ENCODE measurements around the gene MPDZ. TPM values are rescaled to one million over a fixed set of nuclear protein-coding genes. Genes with fewer than 3 reads are reported as not detected.

MPDZ gene
- total and polyA plus RNA-seq, 2 of the 4 experiments (the other 2 are of a cell fraction), result 18.8 to 39.3 TPM

GRCh38 chr9:13173553-13173952, 105.9 kb downstream of the MPDZ start:
- BruUV-seq (replicated peaks), result no TSS peak
- H2AK5ac ChIP-seq (ENCODE audit: low read depth, low read length), result no peak overlapping the region
- POLR2A ChIA-PET (ENCODE audit: unreplicated experiment), result no interaction called here

More at GRCh38 chr9:13173553-13173952, 105.9 kb downstream of the MPDZ start:
- TF ChIP-seq POLR2A (IDR thresholded peaks at IDR 0.05; ENCODE audit: low read depth, low read length), result no peak
- no peak for TF ChIP-seq RFX5 (IDR thresholded peaks at IDR 0.05; ENCODE audit: low read depth, low read length)
- TF ChIP-seq MAFK (IDR thresholded peaks at IDR 0.05; ENCODE audit: low read depth, low read length), result no peak
- no peak for TF ChIP-seq SMC3 (IDR thresholded peaks at IDR 0.05; ENCODE audit: low read depth, low read length)
- no peak for TF ChIP-seq ELK1 (IDR thresholded peaks at IDR 0.05; ENCODE audit: borderline replicate concordance, low read depth, low read length)
- TF ChIP-seq MXI1 (IDR thresholded peaks at IDR 0.05; ENCODE audit: borderline replicate concordance, low read depth, low read length), result no peak
- no peak for TF ChIP-seq CEBPB (IDR thresholded peaks at IDR 0.05; ENCODE audit: low read depth, low read length)
- TF ChIP-seq BHLHE40 (IDR thresholded peaks at IDR 0.05; ENCODE audit: low read depth, low read length), result no peak
- no peak for TF ChIP-seq MAZ (IDR thresholded peaks at IDR 0.05; ENCODE audit: borderline replicate concordance, low read depth, low read length)
- H3K9ac ChIP-seq (ENCODE audit: low read depth, low read length), result no peak overlapping the region
- no peak overlapping the region for H3K27ac ChIP-seq (ENCODE audit: insufficient read depth, low read length)
- no peak overlapping the region for H2BK5ac ChIP-seq (ENCODE audit: low read depth, low read length, poor library complexity, severe bottlenecking)
- H2AK9ac ChIP-seq (replicated peaks; ENCODE audit: low read depth, low read length, poor library complexity), result no peak overlapping the region
- H4K8ac ChIP-seq (ENCODE audit: low read depth in 2 of 2, low read length in 2 of 2), result no peak overlapping the region
- no peak overlapping the region for H2BK20ac ChIP-seq (ENCODE audit: low read depth, low read length)
- peaks cover 3% of the 10 kb centered on the region for H3K9me1 ChIP-seq (ENCODE audit: insufficient read depth, low read length)
- H2AFZ ChIP-seq (replicated peaks; ENCODE audit: low read length, poor library complexity), result no peak overlapping the region
- intact Hi-C loops (cut with micrococcal nuclease), result no loop called here
- ATAC-seq (ENCODE audit: low read depth), result no peak
- no peaks in the 10 kb centered on the region for H4K20me1 ChIP-seq (ENCODE audit: insufficient read depth, low read length)
- H3K4me2 ChIP-seq (ENCODE audit: low read depth, low read length), result no peak overlapping the region
- no peak overlapping the region for H3K18ac ChIP-seq (ENCODE audit: low read depth, low read length)
- H4K5ac ChIP-seq (ENCODE audit: low read depth, low read length), result no peak overlapping the region
- H3K9me3 ChIP-seq (ENCODE audit: control insufficient read depth, insufficient read depth, low read length), result no peaks in the 10 kb centered on the region
- no peak overlapping the region for H3K23ac ChIP-seq (ENCODE audit: low read depth, low read length)
- H3K27me3 ChIP-seq (ENCODE audit: control insufficient read depth, insufficient read depth, low read length), result no peaks in the 10 kb centered on the region
- no peak overlapping the region for H3K4ac ChIP-seq (ENCODE audit: low read depth, low read length)
- DNase-seq, result no peak
- H3K4me1 ChIP-seq (ENCODE audit: control insufficient read depth, insufficient read depth, low read length), result no peaks in the 10 kb centered on the region
- no peaks in the 10 kb centered on the region for H3K79me1 ChIP-seq (ENCODE audit: low read depth in 1 of 2, low read length in 2 of 2)
- no peak overlapping the region for H3K14ac ChIP-seq (replicated peaks; ENCODE audit: low read depth, low read length)
- in situ Hi-C loops (cut with MboI; ENCODE audit: low sequenced_read_pairs), result no loop called here
- H2BK120ac ChIP-seq (ENCODE audit: low read depth, low read length), result no peak overlapping the region
- H3K4me3 ChIP-seq (ENCODE audit: insufficient read depth, low read depth, low read length), result no peak overlapping the region
- no peak overlapping the region for H4K91ac ChIP-seq (ENCODE audit: insufficient read depth, low read depth, low read length)
- H2BK15ac ChIP-seq (ENCODE audit: low read depth, low read length), result no peak overlapping the region
- dilution Hi-C loops (cut with HindIII; ENCODE audit: low sequenced_read_pairs, unreplicated experiment), result no loop called here
- CTCF ChIA-PET, result no interaction called here
- no peak overlapping the region for H3K56ac ChIP-seq (ENCODE audit: extremely low read depth, insufficient read depth, low read length)
- H3K36me3 ChIP-seq (ENCODE audit: control insufficient read depth, insufficient read depth, low read length), result peaks cover 4% of the 10 kb centered on the region; the same call in 1 of the 2 replicates
- WGBS, 2 experiments (ENCODE audit: extremely low coverage in 2 of 2, insufficient read length in 1 of 2), result no CpG with 5 or more reads among the region's 4 CpGs
